HepG2 (cell line): ENCODE measurements around the gene CCDC30. TPM values are rescaled to one million over a fixed set of nuclear protein-coding genes. Genes with fewer than 3 reads are reported as not detected.
A peak's percentile ranks its signal among the peaks of the same experiment; 100 is the strongest.

Experiments
- ARNTL ChIP-seq: sonication (generic); formaldehyde crosslinking; IDR thresholded peaks from 2 replicates; pipeline ENCODE4 v1.4.0; 2020; ENCODE audit warnings: mild to moderate bottlenecking, missing genetic modification reagents
- ATF3 ChIP-seq: sonication (generic); formaldehyde crosslinking; IDR thresholded peaks from 2 replicates; pipeline ENCODE4 v1.4.0; 2020; ENCODE audit warnings: missing genetic modification reagents
- FOXA3 ChIP-seq: IDR thresholded peaks from 2 replicates; pipeline ENCODE4 v1.6.1; 2016; ENCODE audit warnings: missing genetic modification reagents, missing compliant biosample characterization
- MAX ChIP-seq: IDR thresholded peaks from 2 replicates; pipeline ENCODE4 v1.6.1; 2012; ENCODE audit warnings: inconsistent platforms
- ONECUT2 ChIP-seq: sonication (generic); formaldehyde crosslinking; IDR thresholded peaks from 2 replicates; pipeline ENCODE4 v1.4.0; 2020; ENCODE audit warnings: missing genetic modification reagents
- POLR2AphosphoS2 ChIP-seq: IDR thresholded peaks from 2 replicates; pipeline ENCODE4 v1.6.1; 2011; ENCODE audit warnings: low read depth, low read length, improper control_type of control experiment
- RFX1 ChIP-seq: fragments of 450-650 bp; IDR thresholded peaks from 2 replicates; pipeline ENCODE4 v1.6.1; 2017
- SKI ChIP-seq: fragments of 450-650 bp; IDR thresholded peaks from one replicate; pipeline ENCODE4 v1.6.1; 2018; ENCODE audit warnings: mild to moderate bottlenecking; ENCODE audit not compliant: partially characterized antibody
- SOX5 ChIP-seq: IDR thresholded peaks from 2 replicates; pipeline ENCODE4 v1.6.1; 2016; ENCODE audit warnings: borderline replicate concordance
- ZBTB14 ChIP-seq: sonication (generic); formaldehyde crosslinking; IDR thresholded peaks from 2 replicates; pipeline ENCODE4 v1.4.0; 2020; ENCODE audit warnings: missing genetic modification reagents
- ZBTB2 ChIP-seq: sonication (generic); formaldehyde crosslinking; IDR thresholded peaks from 2 replicates; pipeline ENCODE4 v1.8.0; 2022; ENCODE audit warnings: low read depth, missing genetic modification reagents
- ZBTB3 ChIP-seq: sonication (generic); formaldehyde crosslinking; IDR thresholded peaks from 2 replicates; pipeline ENCODE4 v1.4.0; 2020; ENCODE audit warnings: low read depth, mild to moderate bottlenecking, moderate library complexity, missing genetic modification reagents, borderline replicate concordance
- ZFP41 ChIP-seq: sonication (generic); formaldehyde crosslinking; IDR thresholded peaks from 2 replicates; pipeline ENCODE4 v1.4.0; 2020; ENCODE audit warnings: mild to moderate bottlenecking, missing genetic modification reagents, borderline replicate concordance
- ZNF564 ChIP-seq: sonication (generic); formaldehyde crosslinking; IDR thresholded peaks from 2 replicates; pipeline ENCODE4 v1.8.1; 2023; ENCODE audit warnings: mild to moderate bottlenecking, missing genetic modification reagents
- ZNF607 ChIP-seq: sonication (generic); formaldehyde crosslinking; IDR thresholded peaks from 2 replicates; pipeline ENCODE4 v1.5.1; 2020; ENCODE audit warnings: missing genetic modification reagents, mild to moderate bottlenecking, borderline replicate concordance
- ZNF646 ChIP-seq: sonication (generic); formaldehyde crosslinking; IDR thresholded peaks from 2 replicates; pipeline ENCODE4 v1.9.0; 2021; ENCODE audit warnings: mild to moderate bottlenecking, missing genetic modification reagents
- polyA plus RNA-seq, 8 experiments: library from polyadenylated mRNA; depleted of rRNA in 3 of 8; stranded (reverse) in 7 of 8; unstranded in 1 of 8; fragments of >200 nt; fragmentation: Illumina TruSeq in 4 of 8; extraction: Trizol in 4 of 8; gene quantifications; 2 replicates each; pipeline versions ENCODE4 v1.2.1 to v1.2.3, GENCODE V29; 2011 to 2016; ENCODE audit warnings: low read depth in 4 of 8, missing spikeins in 1 of 8, mixed read lengths in 1 of 8; ENCODE audit not compliant: insufficient read depth in 1 of 8
- total RNA-seq, 5 experiments: library from RNA; depleted of rRNA; stranded (reverse); fragments of >200 nt; fragmentation: Illumina TruSeq; extraction: Trizol; gene quantifications; 2 replicates each; pipeline ENCODE4 v1.2.3, GENCODE V29; 2016; ENCODE audit warnings: low read depth in 1 of 5
- TF ChIP-seq, protein P1 (sequence below): IDR thresholded peaks from 2 replicates; pipeline ENCODE4 v1.6.1; 2012; ENCODE audit warnings: low read depth, low read length, improper control_type of control experiment

The CCDC30 gene
- total and polyA plus RNA-seq, 2 of the 13 experiments (the other 11 are each of a cell fraction or from before 2014, with no cell fraction given): 0.25 to 0.77 TPM

DNA sequence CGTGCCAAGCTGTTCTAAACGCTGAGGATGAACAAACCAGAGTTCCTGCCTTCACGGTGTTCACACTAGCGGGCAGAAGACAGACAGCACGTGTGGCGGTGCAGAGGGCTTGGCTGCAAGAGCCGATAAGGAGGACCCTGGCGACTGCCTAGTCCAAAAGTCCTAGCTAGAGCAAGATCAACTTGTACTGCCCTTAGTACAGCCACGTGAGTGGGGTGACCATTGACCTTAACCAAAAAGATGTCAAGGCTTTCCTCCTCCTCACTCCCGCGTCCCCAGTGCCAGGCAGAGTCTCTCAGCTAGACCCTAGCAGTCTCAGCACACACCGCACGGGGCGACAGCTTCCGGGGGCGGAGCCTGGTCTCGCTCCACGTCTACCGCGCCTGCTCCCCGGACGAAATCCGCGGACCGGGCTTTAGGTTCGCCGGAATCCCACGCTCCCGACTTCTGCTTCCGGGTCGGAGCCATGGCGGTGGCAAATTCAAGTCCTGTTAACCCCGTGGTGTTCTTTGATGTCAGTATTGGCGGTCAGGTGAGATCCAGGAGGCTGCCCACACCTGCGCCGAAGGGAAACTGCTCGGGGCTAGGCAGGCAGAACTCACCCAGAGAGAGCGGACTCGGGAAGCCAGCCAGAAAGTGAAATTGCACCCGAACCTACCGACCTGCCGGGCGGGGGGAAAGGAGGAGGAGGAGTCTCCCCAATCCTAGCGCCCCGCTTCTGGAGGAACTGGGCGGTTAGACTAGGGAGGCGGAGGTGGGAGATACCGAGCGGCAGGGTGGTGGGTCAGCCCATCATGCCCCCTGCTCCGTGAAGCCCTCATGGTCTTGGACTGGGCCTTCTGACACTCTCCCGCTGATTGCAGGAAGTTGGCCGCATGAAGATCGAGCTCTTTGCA is 195.1 kb downstream of the CCDC30 start, which contains the start of gene PPIH (continued):
- TF ChIP-seq ZBTB2 (CRISPR knock-in tag) (peak; percentile 90), ATF3 (CRISPR knock-in tag) (no peak), SKI (peak; percentile 85), ZBTB3 (no peak), ZFP41 (CRISPR knock-in tag) (no peak), ZNF646 (no peak), ZBTB14 (CRISPR knock-in tag) (no peak), ZNF607 (CRISPR knock-in tag) (peak; percentile 85; the same call in 1 of the 2 replicates), ARNTL (CRISPR knock-in tag) (no peak; the same call in 1 of the 2 replicates), FOXA3 (CRISPR knock-in tag) (peak; percentile 43; the same call in 1 of the 2 replicates), RFX1 (no peak), ZNF564 (CRISPR knock-in tag) (peak; percentile 79; the same call in 1 of the 2 replicates), MAX (peak; percentile 91), ONECUT2 (CRISPR knock-in tag) (no peak), SOX5 (CRISPR knock-in tag) (peak; percentile 59; the same call in 1 of the 2 replicates), POLR2AphosphoS2 (no peak)
- TF ChIP-seq, protein P1, sequence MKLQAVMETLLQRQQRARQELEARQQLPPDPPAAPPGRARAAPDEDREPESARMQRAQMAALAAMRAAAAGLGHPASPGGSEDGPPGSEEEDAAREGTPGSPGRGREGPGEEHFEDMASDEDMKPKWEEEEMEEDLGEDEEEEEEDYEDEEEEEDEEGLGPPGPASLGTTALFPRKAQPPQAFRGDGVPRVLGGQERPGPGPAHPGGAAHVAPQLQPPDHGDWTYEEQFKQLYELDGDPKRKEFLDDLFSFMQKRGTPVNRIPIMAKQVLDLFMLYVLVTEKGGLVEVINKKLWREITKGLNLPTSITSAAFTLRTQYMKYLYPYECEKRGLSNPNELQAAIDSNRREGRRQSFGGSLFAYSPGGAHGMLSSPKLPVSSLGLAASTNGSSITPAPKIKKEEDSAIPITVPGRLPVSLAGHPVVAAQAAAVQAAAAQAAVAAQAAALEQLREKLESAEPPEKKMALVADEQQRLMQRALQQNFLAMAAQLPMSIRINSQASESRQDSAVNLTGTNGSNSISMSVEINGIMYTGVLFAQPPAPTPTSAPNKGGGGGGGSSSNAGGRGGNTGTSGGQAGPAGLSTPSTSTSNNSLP: no peak; the same call in 1 of the 2 replicates
